Body of pancreas (tissue), 4 donors: Measurements from ENCODE around the gene MPST.

Source experiments
- POLR2A ChIP-seq, 3 donors: fragments of 450-650 bp; IDR thresholded peaks; one replicate each; pipeline ENCODE4 v1.6.1; 2016; ENCODE audit warnings: antibody characterized with exemption in 3 of 3, mild to moderate bottlenecking in 2 of 3
- TF ChIP-seq, protein P1 (sequence below), 7 experiments: fragments of 450-650 bp in 4 of 7; fragments of 200-600 bp in 3 of 7; sonication (generic) in 3 of 7; IDR thresholded peaks; one replicate each; pipeline ENCODE4 v1.5.1; 2016 to 2019; ENCODE audit warnings: antibody characterized with exemption in 7 of 7

DNA sequence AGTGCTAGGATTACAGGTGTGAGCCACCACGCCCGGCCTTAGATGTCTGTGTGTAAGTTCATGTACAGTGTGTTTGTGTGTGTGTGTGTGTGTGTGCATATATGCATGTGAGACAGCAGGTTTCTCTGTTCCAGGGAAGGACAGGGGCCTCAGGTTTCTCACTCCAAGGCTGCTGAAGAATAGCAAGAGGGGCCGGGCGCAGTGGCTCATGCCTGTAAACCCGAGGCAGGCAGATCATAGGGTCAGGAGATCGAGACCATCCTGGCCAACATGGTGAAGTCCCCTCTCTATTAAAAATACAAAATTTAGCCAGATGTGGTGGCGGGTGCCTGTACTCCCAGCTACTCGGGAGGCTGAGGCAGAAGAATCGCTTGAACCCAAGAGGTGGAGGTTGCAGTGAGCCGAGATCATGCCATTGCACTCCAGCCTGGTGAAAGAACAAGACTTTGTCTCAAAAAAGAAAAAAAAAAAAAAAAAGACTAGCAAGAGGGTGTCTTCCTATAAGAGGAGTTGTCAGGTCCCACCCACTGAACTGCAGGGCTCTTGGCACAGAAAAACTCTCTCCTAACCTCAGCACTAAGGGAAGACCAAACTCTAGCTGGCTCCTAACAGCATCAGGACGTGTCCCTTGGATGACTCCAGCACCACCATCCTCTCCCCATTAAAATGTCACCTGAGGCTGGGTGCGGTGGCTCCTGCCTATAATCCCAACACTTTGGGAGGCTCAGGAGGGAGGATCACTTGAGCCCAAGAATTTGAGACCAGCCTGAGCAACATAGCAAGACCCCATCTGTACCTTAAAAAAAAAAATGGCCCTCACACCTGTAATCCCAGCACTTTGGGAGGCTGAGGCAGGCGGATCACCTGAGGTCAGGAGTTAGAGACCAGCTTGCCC, 40.3 kb upstream of the MPST start:
- TF ChIP-seq POLR2A (IDR thresholded peaks at IDR 0.05) = no peak
- TF ChIP-seq, protein P1, sequence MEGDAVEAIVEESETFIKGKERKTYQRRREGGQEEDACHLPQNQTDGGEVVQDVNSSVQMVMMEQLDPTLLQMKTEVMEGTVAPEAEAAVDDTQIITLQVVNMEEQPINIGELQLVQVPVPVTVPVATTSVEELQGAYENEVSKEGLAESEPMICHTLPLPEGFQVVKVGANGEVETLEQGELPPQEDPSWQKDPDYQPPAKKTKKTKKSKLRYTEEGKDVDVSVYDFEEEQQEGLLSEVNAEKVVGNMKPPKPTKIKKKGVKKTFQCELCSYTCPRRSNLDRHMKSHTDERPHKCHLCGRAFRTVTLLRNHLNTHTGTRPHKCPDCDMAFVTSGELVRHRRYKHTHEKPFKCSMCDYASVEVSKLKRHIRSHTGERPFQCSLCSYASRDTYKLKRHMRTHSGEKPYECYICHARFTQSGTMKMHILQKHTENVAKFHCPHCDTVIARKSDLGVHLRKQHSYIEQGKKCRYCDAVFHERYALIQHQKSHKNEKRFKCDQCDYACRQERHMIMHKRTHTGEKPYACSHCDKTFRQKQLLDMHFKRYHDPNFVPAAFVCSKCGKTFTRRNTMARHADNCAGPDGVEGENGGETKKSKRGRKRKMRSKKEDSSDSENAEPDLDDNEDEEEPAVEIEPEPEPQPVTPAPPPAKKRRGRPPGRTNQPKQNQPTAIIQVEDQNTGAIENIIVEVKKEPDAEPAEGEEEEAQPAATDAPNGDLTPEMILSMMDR (IDR thresholded peaks at IDR 0.05) = no peak
